Motor neuron (in vitro differentiated cells): ENCODE data around the gene RNASE9. TPM values are rescaled to one million over a fixed set of nuclear protein-coding genes. Genes with fewer than 3 reads are reported as not detected.

Experiments
- total RNA-seq, 8 experiments: library from RNA; unstranded; fragments of 300-600 nt; gene quantifications; 2 replicates each; pipeline versions ENCODE4 v1.2.3 to v1.2.4, GENCODE V29; 2022

Gene RNASE9
- total RNA-seq, 8 experiments from 2014 or later: 0.24 to 0.62 (median 0.25) TPM; not detected in 5

Other genes starting within 250 kb of the RNASE9 start
- gene CCNB1IP1, start 227.8 kb downstream of the RNASE9 start, total RNA-seq: 10 to 100 TPM; 49.7 to 97.6 (median 71.6) TPM
- gene PARP2, start 217.4 kb downstream of the RNASE9 start, total RNA-seq: 10 to 100 TPM in 7 of 8 experiments, 1 to 10 TPM in 1; 9.4 to 55.4 (median 33.9) TPM
- gene TEP1, start 147.5 kb downstream of the RNASE9 start, total RNA-seq: 10 to 100 TPM in 4 of 8 experiments, 1 to 10 TPM in 4; 4.6 to 46.8 (median 11.7) TPM
- under 1 TPM in 6 of 8 experiments, not detected in 2; 0.05 to 0.62 (median 0.14) TPM for gene KLHL33, start 124.9 kb downstream of the RNASE9 start, total RNA-seq
- 10 to 100 TPM; 16.3 to 44.4 (median 29.4) TPM for gene OSGEP, start 106.2 kb downstream of the RNASE9 start, total RNA-seq
- gene APEX1, start 105.8 kb downstream of the RNASE9 start, total RNA-seq: 100 to 1,000 TPM; 125 to 320 (median 161) TPM
- gene PIP4P1, start 99.6 kb downstream of the RNASE9 start, total RNA-seq: 10 to 100 TPM; 20.7 to 41.0 (median 24.6) TPM
- gene PNP, start 91.6 kb downstream of the RNASE9 start, total RNA-seq: 10 to 100 TPM; 14.8 to 71.5 (median 24.4) TPM
- 1 to 10 TPM in 2 of 8 experiments, under 1 TPM in 5, not detected in 1; 0.16 to 1.4 (median 0.63) TPM for gene RNASE10, start 55.5 kb downstream of the RNASE9 start, total RNA-seq
- under 1 TPM in 1 of 8 experiments, not detected in 7; 0.29 TPM for gene RNASE11, start 27.0 kb upstream of the RNASE9 start, total RNA-seq
- not detected for gene RNASE12, start 30.3 kb upstream of the RNASE9 start, total RNA-seq
- gene OR6S1, start 80.6 kb upstream of the RNASE9 start, total RNA-seq: under 1 TPM in 1 of 8 experiments, not detected in 7; 0.28 TPM
- 1 to 10 TPM in 7 of 8 experiments, under 1 TPM in 1; 0.98 to 9.2 (median 2.0) TPM for gene RNASE4, start 123.5 kb upstream of the RNASE9 start, total RNA-seq
- 1 to 10 TPM in 6 of 8 experiments, under 1 TPM in 1, not detected in 1; 0.96 to 7.4 (median 2.0) TPM for gene ANG, start 127.7 kb upstream of the RNASE9 start, total RNA-seq
- under 1 TPM in 2 of 8 experiments, not detected in 6; 0.33 to 0.66 TPM for gene EDDM3A, start 184.8 kb upstream of the RNASE9 start, total RNA-seq
- gene EDDM3B, start 207.4 kb upstream of the RNASE9 start, total RNA-seq: under 1 TPM in 2 of 8 experiments, not detected in 6; 0.23 to 0.87 TPM
- 10 to 100 TPM in 1 of 8 experiments, 1 to 10 TPM in 1, under 1 TPM in 1, not detected in 5; 0.28 to 17.8 (median 2.3) TPM for gene RNASE6, start 220.2 kb upstream of the RNASE9 start, total RNA-seq
- gene RNASE1, start 241.8 kb upstream of the RNASE9 start, total RNA-seq: 100 to 1,000 TPM in 1 of 8 experiments, 10 to 100 TPM in 2, not detected in 5; 47.0 to 362 (median 50.7) TPM